Measurements from ENCODE around the gene ARSK.

Gene ARSK

DNA sequence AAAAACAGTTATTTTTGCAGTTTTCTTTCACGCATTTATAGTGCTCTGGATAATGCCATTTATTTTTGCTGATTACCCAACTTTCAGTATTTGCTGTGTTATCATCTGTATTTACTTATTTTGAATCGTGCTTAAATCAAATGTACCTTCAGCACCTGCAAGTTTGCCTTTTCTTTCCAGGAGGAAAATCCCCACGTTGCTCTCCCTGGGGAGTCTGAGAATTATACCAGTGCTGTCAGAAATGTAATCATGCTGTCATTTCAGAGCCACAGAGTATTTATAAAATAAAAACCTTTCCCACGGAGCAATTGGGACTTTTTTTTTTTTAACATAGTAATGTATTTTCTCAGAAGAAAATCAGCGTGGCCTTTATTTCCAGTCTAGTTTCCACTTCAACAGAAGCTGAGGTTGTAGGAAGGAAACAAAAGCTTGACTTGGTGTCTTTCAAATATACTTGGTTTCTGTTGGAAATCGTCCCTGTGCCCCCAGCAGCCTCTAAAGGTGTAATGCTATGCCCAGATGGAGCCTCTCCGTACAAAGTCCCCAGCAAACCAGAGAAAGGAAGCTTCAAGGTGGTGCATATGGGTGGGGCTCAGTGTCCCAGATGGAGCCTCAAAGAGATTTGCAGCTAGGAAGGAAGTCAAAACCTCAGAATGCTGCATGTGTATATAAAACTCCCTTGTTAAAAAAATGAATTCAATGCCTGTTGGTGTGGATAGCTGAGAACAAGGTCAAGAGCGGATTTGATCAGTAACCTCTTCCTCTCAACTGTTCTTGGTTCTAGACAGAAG lies 67.1 kb downstream of the ARSK start:
- TF ChIP-seq, protein P1, sequence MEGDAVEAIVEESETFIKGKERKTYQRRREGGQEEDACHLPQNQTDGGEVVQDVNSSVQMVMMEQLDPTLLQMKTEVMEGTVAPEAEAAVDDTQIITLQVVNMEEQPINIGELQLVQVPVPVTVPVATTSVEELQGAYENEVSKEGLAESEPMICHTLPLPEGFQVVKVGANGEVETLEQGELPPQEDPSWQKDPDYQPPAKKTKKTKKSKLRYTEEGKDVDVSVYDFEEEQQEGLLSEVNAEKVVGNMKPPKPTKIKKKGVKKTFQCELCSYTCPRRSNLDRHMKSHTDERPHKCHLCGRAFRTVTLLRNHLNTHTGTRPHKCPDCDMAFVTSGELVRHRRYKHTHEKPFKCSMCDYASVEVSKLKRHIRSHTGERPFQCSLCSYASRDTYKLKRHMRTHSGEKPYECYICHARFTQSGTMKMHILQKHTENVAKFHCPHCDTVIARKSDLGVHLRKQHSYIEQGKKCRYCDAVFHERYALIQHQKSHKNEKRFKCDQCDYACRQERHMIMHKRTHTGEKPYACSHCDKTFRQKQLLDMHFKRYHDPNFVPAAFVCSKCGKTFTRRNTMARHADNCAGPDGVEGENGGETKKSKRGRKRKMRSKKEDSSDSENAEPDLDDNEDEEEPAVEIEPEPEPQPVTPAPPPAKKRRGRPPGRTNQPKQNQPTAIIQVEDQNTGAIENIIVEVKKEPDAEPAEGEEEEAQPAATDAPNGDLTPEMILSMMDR (IDR thresholded peaks at IDR 0.05; ENCODE audit: borderline replicate concordance, control extremely low read depth, extremely low read depth, insufficient read depth, missing control alignments): no peak
- no peak for DNase-seq (ENCODE audit: low spot score)
- in situ Hi-C loops (cut with MboI; ENCODE audit: low sequenced_read_pairs, unreplicated experiment): no loop called here

DNA sequence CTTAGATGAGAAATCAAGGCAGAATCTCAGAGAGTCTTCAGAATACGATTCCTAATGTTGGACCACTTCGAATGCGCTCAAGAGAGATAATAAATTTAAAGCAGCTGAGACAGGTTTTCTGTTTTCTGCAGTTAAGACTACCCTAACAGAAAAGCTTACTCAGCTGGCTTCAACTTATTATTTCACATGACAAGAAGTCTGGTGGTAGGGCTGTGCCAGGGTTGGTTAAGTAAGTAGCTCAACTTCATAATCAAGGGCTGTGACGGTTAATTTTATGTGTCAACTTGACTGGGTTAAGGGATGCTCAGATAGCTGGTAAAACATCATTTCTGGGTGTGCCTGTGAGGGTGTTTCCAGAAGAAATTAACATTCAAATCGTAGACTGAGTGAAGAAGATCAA lies 68.8 kb downstream of the ARSK start:
- no peak for DNase-seq (ENCODE audit: low spot score)
- TF ChIP-seq, protein P1 (IDR thresholded peaks at IDR 0.05; ENCODE audit: borderline replicate concordance, control extremely low read depth, extremely low read depth, insufficient read depth, missing control alignments): no peak
- in situ Hi-C loops (cut with MboI; ENCODE audit: low sequenced_read_pairs, unreplicated experiment): no loop called here

DNA sequence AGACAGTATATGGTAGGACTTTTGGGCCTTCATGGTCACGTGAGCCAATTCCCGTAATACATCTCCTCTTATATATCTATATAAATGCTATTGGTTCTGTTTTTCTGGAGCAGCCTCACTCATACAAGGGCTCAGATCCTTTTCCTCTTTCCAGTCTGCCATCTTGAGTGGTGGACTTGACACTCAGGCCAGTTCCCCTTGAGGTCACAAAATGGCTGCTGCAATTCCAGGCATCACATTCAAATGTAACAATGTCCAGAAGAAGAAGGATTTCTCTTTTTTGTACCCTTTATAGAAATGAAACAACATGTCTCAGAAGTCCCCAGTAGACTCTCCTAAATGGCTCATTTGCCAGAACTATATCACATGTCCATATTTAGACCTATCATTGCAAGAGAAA lies 69.5 kb downstream of the ARSK start:
- TF ChIP-seq, protein P1 (IDR thresholded peaks at IDR 0.05; ENCODE audit: borderline replicate concordance, control extremely low read depth, extremely low read depth, insufficient read depth, missing control alignments): no peak
- DNase-seq (ENCODE audit: low spot score): no peak
- in situ Hi-C loops (cut with MboI; ENCODE audit: low sequenced_read_pairs, unreplicated experiment): no loop called here

- in situ Hi-C loops (cut with MboI; ENCODE audit: low sequenced_read_pairs, unreplicated experiment): no loop called here
- DNase-seq (ENCODE audit: low spot score): no peak
- TF ChIP-seq, protein P1 (IDR thresholded peaks at IDR 0.05; ENCODE audit: borderline replicate concordance, control extremely low read depth, extremely low read depth, insufficient read depth, missing control alignments): no peak
Measured at GRCh38 chr5:95626701-95627100, 71.8 kb downstream of the ARSK start.

DNA sequence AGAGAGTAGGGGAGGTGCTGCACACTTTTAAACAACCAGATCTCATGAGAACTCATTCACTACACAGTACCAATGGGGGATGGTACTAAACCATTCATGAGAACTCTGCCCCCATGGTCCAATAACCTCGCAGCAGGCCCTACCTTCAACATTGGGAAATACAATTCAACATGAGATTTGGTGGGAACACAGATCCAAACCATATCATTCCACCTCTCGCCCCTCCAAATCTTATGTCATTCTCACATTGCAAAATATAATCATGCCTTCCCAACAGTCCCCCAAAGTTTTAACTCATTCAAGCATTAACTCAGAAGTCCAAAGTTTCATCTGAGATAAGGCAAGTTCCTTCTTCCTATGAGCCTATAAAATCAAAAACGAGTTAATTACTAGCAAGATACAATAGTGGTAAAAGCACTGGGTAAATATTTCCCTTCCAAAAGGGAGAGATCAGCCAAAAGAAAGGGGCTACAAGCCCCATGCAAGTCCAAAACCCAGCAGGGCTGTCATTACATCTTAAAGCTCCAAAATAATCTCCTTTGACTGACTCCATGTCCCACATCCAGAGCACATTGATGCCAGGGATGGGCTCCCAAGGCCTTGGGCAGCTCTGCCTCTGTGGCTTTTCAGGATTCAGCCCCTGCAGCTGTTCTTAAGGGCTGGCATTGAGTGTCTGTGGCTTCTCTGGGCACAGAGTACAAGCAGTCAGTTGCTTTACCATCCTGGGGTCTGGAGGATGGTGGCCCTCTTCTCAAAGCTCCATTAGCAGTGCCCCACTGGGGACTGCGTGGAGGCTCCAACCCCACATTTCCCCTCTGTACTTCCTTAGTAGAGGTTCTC lies 73.3 kb downstream of the ARSK start:
- in situ Hi-C loops (cut with MboI; ENCODE audit: low sequenced_read_pairs, unreplicated experiment): no loop called here
- no peak for DNase-seq (ENCODE audit: low spot score)
- TF ChIP-seq, protein P1 (IDR thresholded peaks at IDR 0.05; ENCODE audit: borderline replicate concordance, control extremely low read depth, extremely low read depth, insufficient read depth, missing control alignments): no peak

GRCh38 chr5:95628933-95629332 lies 74.0 kb downstream of the ARSK start:
- in situ Hi-C loops (cut with MboI; ENCODE audit: low sequenced_read_pairs, unreplicated experiment): no loop called here
- DNase-seq (ENCODE audit: low spot score): no peak
- TF ChIP-seq, protein P1 (IDR thresholded peaks at IDR 0.05; ENCODE audit: borderline replicate concordance, control extremely low read depth, extremely low read depth, insufficient read depth, missing control alignments): no peak
